HCT116 (cell line): ENCODE results near the gene SLC8A1.

Source experiments
- EZH2 ChIP-seq: fragments of 200-600 bp; sonication (generic); IDR thresholded peaks from 2 replicates; pipeline ENCODE4 v1.6.1; 2017; ENCODE audit warnings: antibody characterized with exemption, mixed run types
- EZH2phosphoT487 ChIP-seq: fragments of 200-600 bp; IDR thresholded peaks from 2 replicates; pipeline ENCODE4 v1.6.1; 2018; ENCODE audit warnings: antibody characterized with exemption, borderline replicate concordance
- FOSL1 ChIP-seq: IDR thresholded peaks from 2 replicates; pipeline ENCODE4 v1.6.1; 2012; ENCODE audit warnings: low read depth
- POLR2A ChIP-seq: IDR thresholded peaks from 2 replicates; pipeline ENCODE4 v1.7.0; 2011; ENCODE audit warnings: borderline replicate concordance; ENCODE audit not compliant: insufficient read depth, insufficient read length; ENCODE audit errors: extremely low read depth
- POLR2AphosphoS5 ChIP-seq: IDR thresholded peaks from 2 replicates; pipeline ENCODE4 v1.6.1; 2011; ENCODE audit warnings: mild to moderate bottlenecking, low read depth, low read length, moderate library complexity
- RAD21 ChIP-seq: IDR thresholded peaks from 2 replicates; pipeline ENCODE4 v1.6.1; 2012; ENCODE audit warnings: low read depth, mild to moderate bottlenecking
- SIN3A ChIP-seq: IDR thresholded peaks from 2 replicates; pipeline ENCODE4 v1.6.1; 2012; ENCODE audit warnings: low read depth
- YY1 ChIP-seq: IDR thresholded peaks from 2 replicates; pipeline ENCODE4 v1.6.1; 2011; ENCODE audit warnings: low read length, low read depth, moderate library complexity, mild to moderate bottlenecking; ENCODE audit not compliant: insufficient replicate concordance; ENCODE audit errors: extremely low read depth
- ZNF274 ChIP-seq: fragments of 200-500 bp; sonication (Bioruptor generic); IDR thresholded peaks from 2 replicates; pipeline ENCODE4 v1.6.1; 2014; ENCODE audit warnings: mild to moderate bottlenecking, low read depth, low read length, inconsistent platforms
- TF ChIP-seq, protein P1 (sequence below), 3 experiments: fragments of 200-600 bp in 1 of 3; sonication (generic) in 1 of 3; IDR thresholded peaks in 2 of 3; conservative IDR thresholded peaks in 1 of 3; 2 replicates each; pipeline ENCODE4 v1.5.1; 2012 to 2017; ENCODE audit warnings: low read depth in 2 of 3, low read length in 2 of 3, antibody characterized with exemption in 1 of 3, borderline replicate concordance in 1 of 3, control low read depth in 1 of 3, mild to moderate bottlenecking in 1 of 3, mixed read lengths in 1 of 3, mixed run types in 1 of 3, moderate library complexity in 1 of 3; ENCODE audit not compliant: insufficient read depth in 1 of 3
- TF ChIP-seq, protein P2 (sequence below): IDR thresholded peaks from 2 replicates; pipeline ENCODE4 v1.6.1; 2012; ENCODE audit warnings: low read depth
- TF ChIP-seq, protein P3 (sequence below): IDR thresholded peaks from 2 replicates; pipeline ENCODE4 v1.6.1; 2012

DNA sequence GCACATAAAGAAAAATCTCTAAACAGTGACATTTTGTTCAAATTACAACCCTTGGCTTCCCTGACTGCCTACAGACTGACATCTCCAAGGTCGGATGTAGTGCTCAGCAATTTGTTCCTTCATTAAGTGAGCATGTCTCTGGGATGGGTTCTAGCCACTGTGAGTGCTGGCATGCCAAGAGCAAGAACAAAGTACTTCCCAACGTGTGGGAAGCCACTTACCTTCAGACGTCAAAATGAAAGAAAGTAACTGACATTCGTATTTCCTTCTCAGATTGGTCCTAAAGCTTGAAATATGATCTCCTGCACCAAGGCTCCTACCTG is 193.8 kb downstream of the SLC8A1 start:
- TF ChIP-seq, protein P1, sequence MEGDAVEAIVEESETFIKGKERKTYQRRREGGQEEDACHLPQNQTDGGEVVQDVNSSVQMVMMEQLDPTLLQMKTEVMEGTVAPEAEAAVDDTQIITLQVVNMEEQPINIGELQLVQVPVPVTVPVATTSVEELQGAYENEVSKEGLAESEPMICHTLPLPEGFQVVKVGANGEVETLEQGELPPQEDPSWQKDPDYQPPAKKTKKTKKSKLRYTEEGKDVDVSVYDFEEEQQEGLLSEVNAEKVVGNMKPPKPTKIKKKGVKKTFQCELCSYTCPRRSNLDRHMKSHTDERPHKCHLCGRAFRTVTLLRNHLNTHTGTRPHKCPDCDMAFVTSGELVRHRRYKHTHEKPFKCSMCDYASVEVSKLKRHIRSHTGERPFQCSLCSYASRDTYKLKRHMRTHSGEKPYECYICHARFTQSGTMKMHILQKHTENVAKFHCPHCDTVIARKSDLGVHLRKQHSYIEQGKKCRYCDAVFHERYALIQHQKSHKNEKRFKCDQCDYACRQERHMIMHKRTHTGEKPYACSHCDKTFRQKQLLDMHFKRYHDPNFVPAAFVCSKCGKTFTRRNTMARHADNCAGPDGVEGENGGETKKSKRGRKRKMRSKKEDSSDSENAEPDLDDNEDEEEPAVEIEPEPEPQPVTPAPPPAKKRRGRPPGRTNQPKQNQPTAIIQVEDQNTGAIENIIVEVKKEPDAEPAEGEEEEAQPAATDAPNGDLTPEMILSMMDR (IDR thresholded peaks at IDR 0.05 in 2 of 3, conservative IDR thresholded peaks at IDR 0.05 in 1 of 3; ENCODE audit: borderline replicate concordance in 1 of 3, insufficient read depth in 1 of 3, low read depth in 2 of 3, low read length in 2 of 3) = no peak
- TF ChIP-seq POLR2AphosphoS5 (no peak), POLR2A (no peak), RAD21 (no peak), SIN3A (no peak), ZNF274 (no peak), EZH2phosphoT487 (no peak), FOSL1 (no peak), EZH2 (no peak), YY1 (no peak)
- TF ChIP-seq, protein P2, sequence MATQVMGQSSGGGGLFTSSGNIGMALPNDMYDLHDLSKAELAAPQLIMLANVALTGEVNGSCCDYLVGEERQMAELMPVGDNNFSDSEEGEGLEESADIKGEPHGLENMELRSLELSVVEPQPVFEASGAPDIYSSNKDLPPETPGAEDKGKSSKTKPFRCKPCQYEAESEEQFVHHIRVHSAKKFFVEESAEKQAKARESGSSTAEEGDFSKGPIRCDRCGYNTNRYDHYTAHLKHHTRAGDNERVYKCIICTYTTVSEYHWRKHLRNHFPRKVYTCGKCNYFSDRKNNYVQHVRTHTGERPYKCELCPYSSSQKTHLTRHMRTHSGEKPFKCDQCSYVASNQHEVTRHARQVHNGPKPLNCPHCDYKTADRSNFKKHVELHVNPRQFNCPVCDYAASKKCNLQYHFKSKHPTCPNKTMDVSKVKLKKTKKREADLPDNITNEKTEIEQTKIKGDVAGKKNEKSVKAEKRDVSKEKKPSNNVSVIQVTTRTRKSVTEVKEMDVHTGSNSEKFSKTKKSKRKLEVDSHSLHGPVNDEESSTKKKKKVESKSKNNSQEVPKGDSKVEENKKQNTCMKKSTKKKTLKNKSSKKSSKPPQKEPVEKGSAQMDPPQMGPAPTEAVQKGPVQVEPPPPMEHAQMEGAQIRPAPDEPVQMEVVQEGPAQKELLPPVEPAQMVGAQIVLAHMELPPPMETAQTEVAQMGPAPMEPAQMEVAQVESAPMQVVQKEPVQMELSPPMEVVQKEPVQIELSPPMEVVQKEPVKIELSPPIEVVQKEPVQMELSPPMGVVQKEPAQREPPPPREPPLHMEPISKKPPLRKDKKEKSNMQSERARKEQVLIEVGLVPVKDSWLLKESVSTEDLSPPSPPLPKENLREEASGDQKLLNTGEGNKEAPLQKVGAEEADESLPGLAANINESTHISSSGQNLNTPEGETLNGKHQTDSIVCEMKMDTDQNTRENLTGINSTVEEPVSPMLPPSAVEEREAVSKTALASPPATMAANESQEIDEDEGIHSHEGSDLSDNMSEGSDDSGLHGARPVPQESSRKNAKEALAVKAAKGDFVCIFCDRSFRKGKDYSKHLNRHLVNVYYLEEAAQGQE = no peak
- TF ChIP-seq, protein P3, sequence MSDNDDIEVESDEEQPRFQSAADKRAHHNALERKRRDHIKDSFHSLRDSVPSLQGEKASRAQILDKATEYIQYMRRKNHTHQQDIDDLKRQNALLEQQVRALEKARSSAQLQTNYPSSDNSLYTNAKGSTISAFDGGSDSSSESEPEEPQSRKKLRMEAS = no peak
